GM23248 (cell line): Measurements from ENCODE around the gene PARD3B.

Experiments used
- EZH2 ChIP-seq: fragments of 200-600 bp; sonication (generic); IDR thresholded peaks from 2 replicates; pipeline ENCODE4 v1.6.1; 2018; ENCODE audit warnings: antibody characterized with exemption, mild to moderate bottlenecking; ENCODE audit not compliant: insufficient read depth, poor library complexity, severe bottlenecking
- EZH2phosphoT487 ChIP-seq: fragments of 200-600 bp; sonication (generic); IDR thresholded peaks from 2 replicates; pipeline ENCODE4 v1.6.1; 2018; ENCODE audit warnings: antibody characterized with exemption, moderate library complexity, mild to moderate bottlenecking, low read depth; ENCODE audit not compliant: insufficient read depth

DNA sequence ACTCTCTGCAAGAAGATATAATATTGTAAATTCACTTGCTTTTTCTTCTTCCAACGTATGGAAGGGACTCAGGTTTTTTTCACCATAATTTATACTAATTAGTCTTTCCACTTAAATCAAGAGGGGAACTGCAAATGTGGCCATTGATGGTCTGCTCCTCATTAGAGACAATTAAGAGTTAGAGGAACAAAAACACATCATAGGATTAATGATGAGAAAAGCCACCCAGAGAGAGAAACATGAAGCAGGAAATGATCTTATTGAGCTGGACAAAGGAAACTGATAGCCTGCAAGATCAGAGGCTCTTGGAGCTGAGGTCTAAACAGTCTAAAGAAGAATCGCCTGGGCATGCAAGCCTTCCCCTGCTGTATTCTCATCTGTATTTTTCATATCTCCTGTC, 985.8 kb downstream of the PARD3B start:
- TF ChIP-seq EZH2: no peak
- TF ChIP-seq EZH2phosphoT487: no peak
